Stimulated activated CD8-positive, alpha-beta memory T cell treated with anti-CD3 and anti-CD28 coated beads, Interleukin-12 subunit alpha, Interleukin-12 subunit beta, amount 100 ng/mL, for 1 hour (primary cell): Measurements from ENCODE around the gene TRMT1.
A peak's percentile ranks its signal among the peaks of the same experiment; 100 is the strongest.
"Not testable (repeated sequence)": the region's sequence is repeated elsewhere in the genome, so short reads cannot be mapped to it uniquely, and the experiment has no call there.

Source experiments
- DNase-seq: peaks from one replicate; pipeline ENCODE4 v3.0.0-alpha.2; 2020; ENCODE audit warnings: low read depth

Gene TRMT1

GRCh38 chr19:13150187-13150930 lies 33.8 kb upstream of the TRMT1 start, which contains the start of the genes IER2 and STX10:
Gene IER2, plus strand, starts transcription at chr19:13150411. Its CDS starts 2,776 bp downstream, at chr19:13153187.
Gene STX10, minus strand, starts transcription at chr19:13150375. Its CDS starts 202 bp downstream, at chr19:13150173.
- DNase-seq: peak; percentile 89

- DNase-seq: no peak
These were observed 33.2 kb upstream of the TRMT1 start for GRCh38 chr19:13149628-13150186.

- DNase-seq: not testable (repeated sequence)
These were observed 32.7 kb upstream of the TRMT1 start for GRCh38 chr19:13149173-13149627.

- no peak for DNase-seq
These were observed 30.4 kb upstream of the TRMT1 start for GRCh38 chr19:13146763-13147563.

- DNase-seq: no peak
These were observed 23.2 kb upstream of the TRMT1 start for GRCh38 chr19:13139633-13140311.

GRCh38 chr19:13138916-13139198 lies 22.3 kb upstream of the TRMT1 start:
- DNase-seq: no peak

GRCh38 chr19:13138171-13138915 lies 21.8 kb upstream of the TRMT1 start:
- no peak for DNase-seq

GRCh38 chr19:13137290-13137794 lies 20.8 kb upstream of the TRMT1 start:
- no peak for DNase-seq

GRCh38 chr19:13135068-13136062 lies 18.8 kb upstream of the TRMT1 start:
- DNase-seq: no peak

- no peak for DNase-seq
These were observed 18.1 kb upstream of the TRMT1 start for GRCh38 chr19:13134626-13135025.

- no peak for DNase-seq
These were observed 16.8 kb upstream of the TRMT1 start for GRCh38 chr19:13133241-13133870.

- DNase-seq: no peak
These were observed 16.1 kb upstream of the TRMT1 start for GRCh38 chr19:13132471-13133180.

GRCh38 chr19:13130886-13131490 lies 14.4 kb upstream of the TRMT1 start:
- DNase-seq: no peak

GRCh38 chr19:13129384-13129783 lies 12.8 kb upstream of the TRMT1 start:
- no peak for DNase-seq

- DNase-seq: no peak
These were observed 12.0 kb upstream of the TRMT1 start for GRCh38 chr19:13128583-13128982.

GRCh38 chr19:13127811-13128575 lies 11.5 kb upstream of the TRMT1 start:
- DNase-seq: no peak

- no peak for DNase-seq
These were observed 10.5 kb upstream of the TRMT1 start for GRCh38 chr19:13127051-13127450.
